Epithelial cell of esophagus (primary cell): ENCODE measurements around the gene LSS.

ENCODE experiments used
- DNase-seq: peaks from one replicate; pipeline ENCODE4 v3.0.0; 2010; ENCODE audit warnings: low read depth
- H3K4me3 ChIP-seq: 2 replicates; pipeline ENCODE4 v1.5.1; 2011; ENCODE audit warnings: mild to moderate bottlenecking, low read length, control low read depth
- TF ChIP-seq, protein P1 (sequence below): IDR thresholded peaks from 2 replicates; pipeline ENCODE4 v1.5.1; 2011; ENCODE audit warnings: low read depth, mild to moderate bottlenecking, low read length, control low read depth, inconsistent platforms; ENCODE audit not compliant: insufficient read depth; ENCODE audit errors: missing control alignments

The LSS gene

DNA sequence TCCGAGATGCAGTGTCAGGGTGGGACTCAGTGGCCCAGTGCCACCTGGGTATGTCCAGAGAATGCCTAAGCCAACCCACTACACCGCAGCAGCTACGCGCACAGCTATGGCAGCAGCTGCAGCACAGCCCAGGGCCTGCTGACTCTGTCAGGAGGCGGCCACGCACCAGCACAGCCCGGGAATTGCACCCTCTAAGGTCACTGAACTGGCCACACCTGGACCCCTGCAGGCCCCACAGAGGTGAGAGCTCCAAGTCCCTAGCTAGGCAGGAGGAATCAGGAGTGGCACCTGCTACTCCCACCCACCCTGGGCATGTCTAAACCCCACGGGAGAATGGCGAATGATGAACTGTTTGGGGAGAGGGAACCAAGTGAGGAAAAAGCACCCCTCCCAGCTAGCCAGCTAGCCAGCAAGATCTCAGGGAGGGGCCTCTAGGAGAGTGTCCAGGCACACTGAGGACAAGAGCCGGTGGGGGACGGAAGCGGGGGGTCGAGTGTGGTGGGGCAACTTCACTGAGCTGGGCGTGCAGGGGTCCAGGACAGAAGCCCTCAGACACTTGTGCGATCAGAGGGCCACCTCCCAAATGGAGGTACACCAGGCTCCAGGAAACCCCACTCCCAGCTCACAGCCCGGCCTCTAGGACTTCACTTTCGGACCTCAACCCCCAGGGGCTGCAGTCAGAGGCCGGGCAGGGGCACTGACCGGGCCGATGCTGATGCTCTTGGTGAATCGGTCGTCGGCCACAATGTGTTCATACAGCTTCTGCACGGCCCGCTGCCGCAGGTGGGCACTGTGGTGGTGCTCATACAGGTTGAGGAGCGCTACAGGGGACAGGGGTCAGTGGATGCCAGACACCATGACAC, 13.9 kb downstream of the LSS start:
- TF ChIP-seq, protein P1, sequence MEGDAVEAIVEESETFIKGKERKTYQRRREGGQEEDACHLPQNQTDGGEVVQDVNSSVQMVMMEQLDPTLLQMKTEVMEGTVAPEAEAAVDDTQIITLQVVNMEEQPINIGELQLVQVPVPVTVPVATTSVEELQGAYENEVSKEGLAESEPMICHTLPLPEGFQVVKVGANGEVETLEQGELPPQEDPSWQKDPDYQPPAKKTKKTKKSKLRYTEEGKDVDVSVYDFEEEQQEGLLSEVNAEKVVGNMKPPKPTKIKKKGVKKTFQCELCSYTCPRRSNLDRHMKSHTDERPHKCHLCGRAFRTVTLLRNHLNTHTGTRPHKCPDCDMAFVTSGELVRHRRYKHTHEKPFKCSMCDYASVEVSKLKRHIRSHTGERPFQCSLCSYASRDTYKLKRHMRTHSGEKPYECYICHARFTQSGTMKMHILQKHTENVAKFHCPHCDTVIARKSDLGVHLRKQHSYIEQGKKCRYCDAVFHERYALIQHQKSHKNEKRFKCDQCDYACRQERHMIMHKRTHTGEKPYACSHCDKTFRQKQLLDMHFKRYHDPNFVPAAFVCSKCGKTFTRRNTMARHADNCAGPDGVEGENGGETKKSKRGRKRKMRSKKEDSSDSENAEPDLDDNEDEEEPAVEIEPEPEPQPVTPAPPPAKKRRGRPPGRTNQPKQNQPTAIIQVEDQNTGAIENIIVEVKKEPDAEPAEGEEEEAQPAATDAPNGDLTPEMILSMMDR, result no peak
- H3K4me3 ChIP-seq, result no peak overlapping the region
- no peak for DNase-seq

DNA sequence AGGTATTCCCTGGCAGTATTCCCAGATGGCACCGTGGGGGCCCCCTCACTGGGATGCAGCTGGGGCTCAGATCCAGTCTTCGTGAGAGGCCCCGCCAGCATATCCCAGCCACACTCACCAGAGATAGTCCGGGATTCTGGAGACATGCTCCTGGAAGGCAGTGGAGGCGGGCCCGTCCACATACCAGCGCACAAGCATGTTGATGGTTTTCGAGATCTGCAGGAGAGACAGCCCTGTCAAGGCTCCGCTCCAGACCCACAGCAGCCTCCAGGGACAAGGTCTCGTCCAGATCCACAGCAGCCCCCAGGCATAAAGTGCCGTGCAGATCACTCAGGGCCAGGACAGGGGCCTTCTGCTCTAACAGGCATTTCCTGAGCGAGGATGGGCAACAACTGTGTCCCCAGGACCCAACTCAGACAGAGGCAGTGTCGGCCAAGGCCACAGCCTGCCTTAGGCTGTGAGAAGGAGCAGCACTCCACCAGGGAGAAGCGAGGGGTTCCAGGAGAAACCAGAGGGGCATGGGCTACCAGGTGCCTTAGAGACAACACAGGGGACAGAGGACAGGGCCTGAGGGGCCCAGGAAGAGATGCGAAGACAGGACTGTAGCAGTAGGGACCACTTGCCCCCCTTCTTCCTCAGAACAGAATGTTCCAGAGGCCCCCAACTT, 14.8 kb downstream of the LSS start:
- TF ChIP-seq, protein P1, result no peak
- DNase-seq, result no peak
- H3K4me3 ChIP-seq, result no peak overlapping the region

DNA sequence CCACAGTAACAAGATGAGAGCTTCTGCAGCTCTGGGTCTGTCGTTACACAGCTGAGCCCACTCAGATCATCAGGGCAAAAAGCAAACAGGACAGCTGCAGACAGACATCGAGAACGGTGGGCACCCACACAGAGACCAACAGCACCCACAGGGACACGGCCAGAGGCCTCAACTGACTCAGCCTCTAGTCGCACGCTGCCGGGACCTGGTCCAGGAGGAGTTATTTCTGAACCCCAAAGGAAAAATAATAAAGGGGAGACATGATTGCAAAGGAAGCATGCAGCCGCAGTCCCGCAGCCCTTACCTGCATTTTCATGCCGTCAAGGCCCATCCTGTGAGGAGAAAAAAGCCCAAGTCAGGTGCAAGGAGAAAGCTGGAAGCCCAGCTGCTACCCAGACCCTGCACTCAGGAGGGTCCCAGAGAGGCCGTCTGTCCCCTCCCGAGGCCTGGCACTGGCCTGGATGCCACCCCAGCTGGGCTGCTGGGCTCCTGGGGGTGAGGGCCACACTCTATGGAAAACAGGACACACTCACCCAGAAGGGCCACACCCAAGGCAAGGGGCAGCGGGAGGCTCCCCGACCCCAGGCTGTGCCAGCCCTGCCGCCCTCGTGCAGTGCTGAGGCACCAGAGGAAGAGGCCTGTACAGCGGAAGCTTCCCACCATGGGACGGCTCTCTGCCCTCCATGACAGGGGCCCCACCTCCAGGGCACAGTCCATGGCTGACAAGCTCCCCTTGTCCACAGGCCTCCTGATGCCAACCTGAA, 15.7 kb downstream of the LSS start:
- TF ChIP-seq, protein P1, result no peak
- H3K4me3 ChIP-seq, result no peak overlapping the region
- DNase-seq, result no peak

DNA sequence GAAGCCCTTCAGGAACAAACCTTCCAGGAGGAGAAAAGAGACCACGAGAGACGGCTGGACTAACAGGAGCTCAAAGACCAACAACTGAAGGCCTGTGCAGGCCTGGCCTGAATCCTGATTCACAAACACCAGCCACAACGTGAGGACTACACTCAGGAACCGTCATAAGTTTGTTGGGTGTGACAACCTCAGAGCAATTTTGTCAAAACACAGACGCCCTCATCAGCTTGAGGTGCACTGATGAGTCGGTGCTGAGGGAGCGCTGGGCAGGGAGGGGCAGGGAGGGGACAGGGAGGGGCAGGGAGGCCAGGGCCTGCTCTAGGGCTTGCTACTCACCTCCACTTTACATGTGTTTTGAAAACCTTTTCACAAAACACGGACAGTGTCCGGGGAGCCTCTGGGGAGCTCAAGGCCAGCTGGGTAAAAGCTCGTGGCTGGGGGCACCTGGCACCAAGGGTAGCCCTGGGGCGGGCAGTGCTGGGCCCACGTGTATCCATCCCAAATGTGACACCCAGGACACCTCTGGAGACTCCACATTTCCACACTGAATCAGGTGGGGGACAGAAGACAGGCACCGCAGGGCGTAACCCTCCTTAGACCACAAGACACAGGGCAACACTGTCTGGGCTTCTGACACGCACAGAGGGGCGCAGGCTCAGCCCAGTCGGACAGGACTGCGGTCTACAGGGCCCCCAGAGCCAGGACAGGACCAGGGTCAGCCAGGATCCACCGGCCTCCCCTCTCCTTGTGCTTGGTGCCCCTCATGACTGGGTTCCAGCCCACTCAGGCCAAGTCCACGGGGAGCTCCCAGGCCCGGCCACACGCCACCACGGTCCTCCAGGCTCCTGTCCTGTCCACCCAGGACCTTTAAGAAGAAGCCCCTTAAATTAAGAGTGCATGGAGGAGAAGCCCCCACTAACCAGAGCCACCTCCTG, 16.5 kb downstream of the LSS start:
- TF ChIP-seq, protein P1, result no peak
- DNase-seq, result peak; percentile 52
- no peak overlapping the region for H3K4me3 ChIP-seq

DNA sequence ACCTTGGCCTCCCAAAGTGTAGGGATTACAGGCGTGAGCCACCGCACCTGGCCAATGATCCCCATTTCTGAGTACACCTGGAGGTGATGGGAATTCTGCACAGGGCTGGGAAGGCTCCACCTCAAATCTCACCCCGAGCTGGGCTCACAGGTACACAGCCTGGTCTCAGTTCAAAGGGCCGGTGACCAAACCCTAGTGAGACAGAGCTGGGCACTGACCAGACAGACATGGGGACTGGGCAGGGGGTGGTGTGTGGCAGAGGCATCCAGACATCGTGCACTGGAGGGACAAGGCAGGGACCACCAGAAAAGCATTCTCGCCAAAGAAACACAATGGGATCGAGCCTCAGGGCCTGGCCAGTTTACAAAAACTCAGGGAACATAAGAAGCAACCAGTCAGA, 17.2 kb downstream of the LSS start:
- TF ChIP-seq, protein P1, result no peak
- H3K4me3 ChIP-seq, result no peak overlapping the region
- no peak for DNase-seq

DNA sequence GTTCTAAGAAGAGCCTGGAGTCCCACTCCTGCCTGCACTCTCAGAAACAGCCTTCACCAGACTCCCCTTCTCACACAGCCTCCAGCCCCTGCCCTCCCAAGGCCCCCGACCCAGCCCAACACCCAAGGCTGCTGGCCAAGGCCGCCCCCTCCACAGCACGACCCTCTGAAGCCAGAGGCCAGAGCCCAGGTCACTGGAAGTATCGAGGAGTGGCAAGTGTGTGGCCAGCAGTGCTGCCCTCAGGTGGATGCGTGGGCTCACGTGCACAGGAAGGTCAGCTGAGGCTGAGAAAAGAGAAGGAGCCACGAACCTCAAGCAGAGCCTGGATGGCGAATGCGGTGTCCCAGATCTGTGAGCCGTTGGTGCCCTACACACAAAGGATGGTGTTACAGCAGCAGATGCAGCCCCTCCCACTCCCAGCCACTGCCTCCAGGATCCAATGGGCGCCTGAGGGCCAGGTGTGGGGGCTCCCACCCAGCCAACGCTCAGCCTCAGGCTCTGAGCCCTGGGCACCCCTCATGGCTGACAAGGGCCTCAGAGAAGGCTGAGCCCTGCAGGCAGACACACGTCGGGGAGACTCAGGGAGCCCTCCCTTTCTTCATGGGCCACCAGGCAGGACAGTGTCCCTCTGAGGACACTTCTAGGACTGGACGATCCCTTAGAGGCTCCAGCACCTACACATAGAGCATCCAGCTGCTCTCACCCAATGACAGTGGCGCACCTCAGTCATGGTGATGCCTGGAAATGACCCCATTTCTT, 18.0 kb downstream of the LSS start:
- no peak for DNase-seq
- H3K4me3 ChIP-seq, result no peak overlapping the region
- TF ChIP-seq, protein P1, result no peak
